Measurements from ENCODE around the gene PALLD.

GRCh38 chr4:168846414-168846813 is 349.6 kb downstream of the PALLD start:
- TF ChIP-seq CTCF (optimal IDR thresholded peaks at IDR 0.05 in 1 of 3, IDR thresholded peaks at IDR 0.05 in 1 of 3, conservative IDR thresholded peaks at IDR 0.05 in 1 of 3; ENCODE audit: extremely low read depth in 1 of 3, insufficient read depth in 2 of 3, low read length in 3 of 3) (no peak), EZH2 (IDR thresholded peaks at IDR 0.05; ENCODE audit: low read length) (no peak)

Data from keratinocyte (primary cell).